AG04449 (cell line): ENCODE results near the gene KRTAP1-4.
A peak's percentile ranks its signal among the peaks of the same experiment; 100 is the strongest.

ENCODE experiments used
- CTCF ChIA-PET: fragments of 350-600 bp; formaldehyde crosslinking; extraction: SDS; loops from one replicate; lab custom pipeline; 2021; ENCODE audit warnings: antibody characterized with exemption; lab: Yijun Ruan, JAX
- POLR2A ChIA-PET: fragments of 400-600, 350-600 bp; formaldehyde crosslinking; extraction: SDS; loops from one replicate; lab custom pipeline; 2020; ENCODE audit warnings: antibody characterized with exemption, inconsistent platforms; lab: Yijun Ruan, JAX
- DNase-seq: peaks from one replicate; pipeline ENCODE4 v3.0.0-alpha.2; 2010; ENCODE audit warnings: low read depth, low spot score
- H3K4me3 ChIP-seq: 2 replicates; pipeline ENCODE4 v1.5.1; 2011; ENCODE audit warnings: low read depth, mild to moderate bottlenecking, control low read depth, low read length
- CTCF ChIP-seq: IDR thresholded peaks from one replicate; pipeline ENCODE4 v1.5.1; 2011; ENCODE audit warnings: mild to moderate bottlenecking, moderate library complexity, low read length, control low read depth, inconsistent platforms; ENCODE audit not compliant: insufficient read depth; ENCODE audit errors: missing control alignments

KRTAP1-4 gene

DNA sequence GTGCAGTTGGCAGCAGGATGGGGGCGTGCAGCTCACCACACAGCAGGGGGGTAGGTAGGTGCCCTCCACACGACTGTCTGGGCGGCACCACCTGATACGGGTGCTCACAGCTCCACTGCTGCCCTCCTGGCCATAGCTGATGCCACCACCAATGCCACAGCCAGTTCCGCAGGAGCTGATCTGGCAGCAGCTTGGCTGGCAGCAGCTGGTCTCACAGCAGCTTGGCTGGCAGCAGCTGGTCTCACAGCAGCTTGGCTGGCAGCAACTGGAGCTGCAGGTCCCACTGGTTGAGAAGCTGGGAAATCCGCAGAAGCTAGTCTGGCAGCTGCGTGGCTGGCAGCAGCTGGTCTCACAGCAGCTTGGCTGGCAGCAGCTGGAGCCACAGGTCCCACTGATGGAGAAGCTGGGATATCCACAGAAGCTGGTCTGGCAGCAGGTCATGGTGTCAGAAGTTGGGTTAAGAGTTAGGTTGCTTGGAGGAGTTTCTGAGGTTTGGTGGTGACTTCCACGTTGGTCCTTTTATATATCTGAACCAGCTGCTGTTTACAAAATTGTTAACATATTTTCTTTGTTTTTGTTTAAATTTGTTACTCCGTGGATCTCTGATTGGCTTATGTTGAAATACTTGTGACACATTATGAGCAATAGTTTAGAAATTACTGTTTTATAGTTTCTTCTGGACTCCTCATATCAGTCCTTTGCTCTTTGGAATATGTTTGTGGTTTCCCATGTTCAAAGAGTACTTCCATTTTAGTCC, 3.1 kb downstream of the KRTAP1-4 start, which contains the start of gene KRTAP1-5:
Gene KRTAP1-5, minus strand, starts transcription at position 494 of the 757 bp plus-strand sequence. Its CDS starts 53 bp downstream, at position 441.
- peak; percentile 77 for DNase-seq
- H3K4me3 ChIP-seq: peak within 1 kb of the TSS; percentile 7; the same call in 1 of the 2 replicates
- ChIA-PET POLR2A (interaction anchor here (1.1 to 1.5 kb wide), 2 partner anchors 10 to 469 kb away, joined by 3 read pairs; no protein-coding TSS in a partner anchor), CTCF (interaction anchor here (0.7 to 1.7 kb wide), 5 partner anchors 9 to 522 kb away, joined by 3 to 4 read pairs (median 3); no protein-coding TSS in a partner anchor)
- TF ChIP-seq CTCF: no peak

- no peak overlapping the region for H3K4me3 ChIP-seq
- no peak for TF ChIP-seq CTCF
- ChIA-PET POLR2A (no interaction called here), CTCF (interaction anchor here (0.9 to 1.5 kb wide), 4 partner anchors 9 to 524 kb away, joined by 3 to 6 read pairs (median 3); no protein-coding TSS in a partner anchor)
- DNase-seq: peak; percentile 51
These were observed 5.3 kb downstream of the KRTAP1-4 start for GRCh38 chr17:41024697-41025096.

GRCh38 chr17:41020336-41020735, 9.7 kb downstream of the KRTAP1-4 start:
- no peak overlapping the region for H3K4me3 ChIP-seq
- ChIA-PET POLR2A (no interaction called here), CTCF (interaction anchor here (0.8 to 1.5 kb wide), 4 partner anchors 9 to 528 kb away, joined by 3 to 5 read pairs (median 4); no protein-coding TSS in a partner anchor)
- no peak for DNase-seq
- TF ChIP-seq CTCF: no peak

DNA sequence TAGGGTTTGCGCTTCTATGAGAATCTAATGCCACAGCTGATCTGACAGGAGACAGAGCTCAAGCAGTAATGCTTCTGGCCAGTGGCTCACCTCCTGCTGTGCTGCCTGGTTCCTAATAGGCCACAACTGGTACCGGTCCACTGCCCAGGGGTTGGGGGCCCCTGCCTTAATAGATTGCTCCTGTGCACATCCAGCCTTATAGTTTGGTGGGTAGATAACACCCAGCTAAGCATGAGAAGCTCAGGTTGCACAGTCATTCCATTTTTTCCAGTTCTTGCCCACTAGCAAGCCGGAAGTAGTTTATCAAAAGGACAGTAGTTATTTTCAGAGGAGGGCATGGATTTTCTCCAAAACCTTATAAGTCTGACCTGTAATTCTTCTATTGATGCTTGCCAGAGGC, 10.6 kb downstream of the KRTAP1-4 start:
- POLR2A ChIA-PET: no interaction called here

DNA sequence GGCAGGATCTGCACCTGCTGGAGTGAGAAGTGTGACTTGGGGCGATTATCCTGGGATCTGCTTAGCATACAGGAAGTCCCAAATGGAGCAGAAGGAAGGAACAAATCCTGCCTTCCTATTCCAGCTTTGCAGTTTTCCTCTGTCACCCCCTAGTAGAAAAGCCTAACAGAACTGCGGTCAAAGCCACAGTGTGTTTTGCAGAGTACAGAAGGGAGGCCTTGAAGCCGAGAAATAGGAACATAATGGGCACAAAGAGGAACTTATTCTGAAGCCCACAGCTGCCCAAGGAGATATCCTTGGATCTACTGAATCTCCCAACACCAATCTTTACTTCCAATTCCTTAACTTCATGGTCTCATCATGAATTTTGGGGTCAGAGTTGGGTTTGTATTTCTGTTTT, 11.5 kb downstream of the KRTAP1-4 start:
- TF ChIP-seq CTCF: no peak
- CTCF ChIA-PET: interaction anchor here (1.5 to 2.0 kb wide), 2 partner anchors 10 kb away, joined by 5 to 6 read pairs; no protein-coding TSS in a partner anchor
- H3K4me3 ChIP-seq: no peak overlapping the region
- POLR2A ChIA-PET: no interaction called here
- DNase-seq: no peak

More for the DNA sequence above, 10.6 kb downstream of the KRTAP1-4 start:
- CTCF ChIA-PET: interaction anchor here (0.9 to 2.0 kb wide), 3 partner anchors 9 to 529 kb away, joined by 3 to 6 read pairs (median 4); no protein-coding TSS in a partner anchor
- no peak for TF ChIP-seq CTCF
- DNase-seq: no peak
- no peak overlapping the region for H3K4me3 ChIP-seq

- ChIA-PET CTCF (no interaction called here), POLR2A (no interaction called here)
- no peak for TF ChIP-seq CTCF
- DNase-seq: no peak
- H3K4me3 ChIP-seq: no peak overlapping the region
These were observed 13.3 kb downstream of the KRTAP1-4 start for GRCh38 chr17:41016578-41017215.
